ENCODE data around the gene PODNL1.

PODNL1 gene

GRCh38 chr19:13882836-13883235 is 55.4 kb downstream of the PODNL1 start:
- H3K27me3 Mint-ChIP-seq: no peaks in the 10 kb centered on the region

GRCh38 chr19:13882419-13882795 is 55.8 kb downstream of the PODNL1 start:
- ATAC-seq: no peak

More at GRCh38 chr19:13882836-13883235, 55.4 kb downstream of the PODNL1 start:
- H3K9me3 Mint-ChIP-seq: no peaks in the 10 kb centered on the region
- no peak for ATAC-seq
- peaks cover 32% of the 10 kb centered on the region for H3K4me1 Mint-ChIP-seq
- no peak overlapping the region for H3K4me3 Mint-ChIP-seq
- H3K27ac Mint-ChIP-seq: no peak overlapping the region
- no peaks in the 10 kb centered on the region for H3K36me3 Mint-ChIP-seq

GRCh38 chr19:13881692-13882418 is 56.4 kb downstream of the PODNL1 start:
- peak; percentile 27 for ATAC-seq
- H3K36me3 Mint-ChIP-seq: no peaks in the 10 kb centered on the region
- no peak overlapping the region for H3K4me3 Mint-ChIP-seq
- H3K27me3 Mint-ChIP-seq: no peaks in the 10 kb centered on the region
- H3K9me3 Mint-ChIP-seq: no peaks in the 10 kb centered on the region
- H3K4me1 Mint-ChIP-seq: peaks cover 32% of the 10 kb centered on the region
- peak overlapping the region; percentile 58 for H3K27ac Mint-ChIP-seq

More at GRCh38 chr19:13882419-13882795, 55.8 kb downstream of the PODNL1 start:
- Mint-ChIP-seq H3K4me1 (peaks cover 32% of the 10 kb centered on the region), H3K27me3 (no peaks in the 10 kb centered on the region), H3K4me3 (no peak overlapping the region), H3K36me3 (no peaks in the 10 kb centered on the region), H3K9me3 (no peaks in the 10 kb centered on the region), H3K27ac (peak overlapping the region; percentile 58)

- Mint-ChIP-seq H3K4me1 (peaks cover 32% of the 10 kb centered on the region), H3K27me3 (peaks cover 6% of the 10 kb centered on the region), H3K36me3 (no peaks in the 10 kb centered on the region), H3K27ac (peak overlapping the region; percentile 58), H3K4me3 (no peak overlapping the region), H3K9me3 (no peaks in the 10 kb centered on the region)
- no peak for ATAC-seq
Measured at GRCh38 chr19:13881251-13881691, 56.9 kb downstream of the PODNL1 start.
